Activated CD4-positive, alpha-beta T cell treated with anti-CD3 and anti-CD28 coated beads, Interleukin-10, Interleukin-2, amounts not matched to agents 100 ng/mL and 50 ng/mL, durations not matched to agents 16 hours and 8 hours (primary cell): ENCODE measurements around the gene SLC19A1.

Source experiments
- DNase-seq: peaks from one replicate; pipeline ENCODE4 v3.0.0-alpha.2; 2020

Gene SLC19A1

DNA sequence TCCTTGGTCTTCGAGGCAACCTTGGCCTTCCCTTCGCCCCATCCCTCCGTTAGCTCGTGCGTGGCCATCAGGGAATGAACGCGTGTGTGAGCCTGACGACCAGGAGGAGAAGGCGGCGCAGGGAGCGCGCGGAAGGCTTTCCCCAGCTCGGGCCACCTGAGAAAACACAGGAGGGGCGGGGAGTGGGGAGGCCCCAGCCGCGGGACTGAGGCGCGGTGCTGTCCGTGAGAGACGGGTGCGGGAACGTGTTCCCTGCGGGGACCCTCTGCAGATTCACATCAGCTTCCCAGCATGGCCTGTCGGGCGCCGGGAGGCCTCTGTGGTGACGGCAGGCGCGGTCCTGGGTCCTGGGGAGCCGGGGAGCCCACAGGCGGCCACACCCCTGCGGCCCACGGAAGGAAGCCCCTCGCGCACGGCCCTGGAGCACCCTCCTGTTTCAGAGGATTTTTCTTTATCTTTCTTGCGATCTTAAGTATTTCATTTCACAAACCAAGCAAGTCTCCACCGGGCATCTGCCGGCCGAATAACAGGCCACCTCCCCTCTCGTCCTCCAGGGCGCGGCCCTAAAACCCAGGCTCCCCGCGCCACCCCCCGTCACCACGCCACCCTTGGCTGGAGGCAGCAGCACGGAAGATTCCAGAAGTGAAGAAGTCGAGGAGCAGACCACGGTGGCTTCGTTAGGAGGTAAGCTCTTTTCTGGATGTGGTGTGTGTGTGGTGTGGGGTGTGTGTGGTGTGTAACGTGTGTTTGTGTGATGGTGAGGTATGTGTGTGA lies 66.3 kb downstream of the SLC19A1 start:
- no peak for DNase-seq

DNA sequence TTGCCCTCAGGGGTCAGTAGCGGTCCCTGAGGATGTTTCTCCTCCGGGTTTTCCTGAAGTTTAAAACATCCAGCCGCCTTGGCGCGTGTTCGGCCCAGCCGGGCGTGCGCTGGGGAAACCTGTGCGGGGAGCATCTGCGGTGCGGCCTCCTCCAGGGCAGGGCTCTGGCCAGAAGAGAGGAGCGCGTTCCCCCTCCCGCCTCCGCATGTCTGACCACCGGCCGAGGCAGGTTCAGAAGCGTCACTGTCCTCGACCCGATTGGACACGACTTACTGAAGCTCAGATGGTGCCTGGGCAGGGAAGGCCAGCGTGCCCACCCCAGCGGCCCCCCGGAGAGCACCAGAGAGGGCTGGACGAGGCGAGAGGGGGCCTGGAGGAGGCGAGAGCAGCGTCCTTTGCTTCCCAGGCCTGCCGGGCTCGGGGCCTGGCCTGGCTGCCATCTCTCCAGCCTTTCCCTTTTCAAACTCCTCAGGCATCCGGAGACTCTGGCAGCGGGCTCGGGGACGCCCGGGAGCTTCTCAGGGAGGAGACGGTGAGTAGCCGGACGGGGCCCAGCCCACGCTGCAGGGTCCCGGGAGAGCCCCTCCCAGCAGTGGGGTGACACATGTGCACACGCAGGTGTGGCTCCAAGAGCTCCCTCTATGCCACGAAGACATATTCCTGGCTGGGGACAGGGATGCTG lies 67.1 kb downstream of the SLC19A1 start:
- no peak for DNase-seq

DNA sequence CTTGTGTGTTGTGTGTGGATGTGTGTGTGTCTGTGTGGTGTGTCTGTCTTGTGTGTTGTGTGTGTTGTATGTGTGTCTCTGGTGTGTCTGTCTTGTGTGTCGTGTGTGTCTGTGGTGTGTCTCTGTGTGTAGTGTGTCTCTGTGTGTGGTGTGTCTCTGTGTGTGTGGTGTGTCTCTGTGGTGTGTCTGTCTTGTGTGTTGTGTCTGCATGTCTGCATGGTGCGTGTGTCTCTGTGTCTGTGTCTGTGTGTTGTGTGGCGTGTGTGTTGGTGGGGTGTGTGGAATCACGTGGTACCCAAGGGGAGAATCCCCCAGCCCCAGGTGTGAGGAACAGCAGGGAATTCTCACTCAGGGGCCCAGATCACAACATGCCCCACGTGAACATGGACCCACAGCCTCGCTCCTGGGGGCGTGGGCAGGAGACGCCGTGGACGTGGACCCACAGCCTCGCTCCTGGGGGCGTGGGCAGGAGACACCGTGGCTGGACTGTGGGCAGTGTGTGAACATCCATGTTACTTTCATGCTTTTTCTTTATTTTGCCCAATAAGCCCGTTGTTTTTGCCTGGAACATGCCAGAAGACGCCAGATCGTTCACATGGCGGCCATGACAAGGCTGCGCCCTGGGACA lies 67.8 kb downstream of the SLC19A1 start:
- no peak for DNase-seq

DNA sequence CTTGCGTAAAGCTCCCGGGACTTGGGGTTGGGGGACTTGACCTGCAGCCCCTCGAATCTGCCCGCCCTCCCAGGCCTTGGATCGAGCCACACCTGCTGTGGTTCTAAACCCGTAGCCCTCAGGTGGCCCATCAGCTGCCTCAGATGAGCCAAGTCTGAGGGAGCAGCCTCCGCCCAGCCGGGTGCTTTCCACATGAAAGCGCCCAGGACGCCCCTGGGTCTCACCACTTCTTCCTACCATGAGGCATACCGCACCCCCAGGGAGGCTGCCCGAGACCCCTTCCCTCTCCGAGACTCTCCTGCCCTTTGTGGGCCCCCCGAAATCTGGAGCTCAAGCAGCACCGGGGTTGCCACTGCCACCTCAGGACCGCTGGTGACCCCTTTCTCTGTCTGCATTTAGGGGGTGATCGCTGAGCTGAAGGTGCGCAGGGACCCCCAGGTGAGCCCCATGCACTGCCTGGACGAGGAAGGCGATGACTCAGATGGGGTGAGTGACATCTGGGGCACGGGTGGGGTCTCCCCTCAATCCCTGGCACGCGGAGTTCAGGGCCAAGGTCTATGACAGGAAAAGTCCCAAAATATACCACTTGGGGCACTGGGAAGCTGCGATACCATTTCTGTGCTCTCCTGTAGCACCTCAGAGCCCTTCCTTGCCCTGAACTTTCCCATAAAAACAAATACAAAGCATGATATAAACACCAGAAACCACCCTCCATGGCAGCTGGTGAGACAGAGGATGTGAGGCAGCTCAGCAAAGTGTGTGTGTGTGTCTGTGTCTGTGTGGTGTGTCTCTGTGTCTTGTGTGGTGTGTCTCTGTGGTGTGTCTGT lies 68.5 kb downstream of the SLC19A1 start:
- no peak for DNase-seq

DNA sequence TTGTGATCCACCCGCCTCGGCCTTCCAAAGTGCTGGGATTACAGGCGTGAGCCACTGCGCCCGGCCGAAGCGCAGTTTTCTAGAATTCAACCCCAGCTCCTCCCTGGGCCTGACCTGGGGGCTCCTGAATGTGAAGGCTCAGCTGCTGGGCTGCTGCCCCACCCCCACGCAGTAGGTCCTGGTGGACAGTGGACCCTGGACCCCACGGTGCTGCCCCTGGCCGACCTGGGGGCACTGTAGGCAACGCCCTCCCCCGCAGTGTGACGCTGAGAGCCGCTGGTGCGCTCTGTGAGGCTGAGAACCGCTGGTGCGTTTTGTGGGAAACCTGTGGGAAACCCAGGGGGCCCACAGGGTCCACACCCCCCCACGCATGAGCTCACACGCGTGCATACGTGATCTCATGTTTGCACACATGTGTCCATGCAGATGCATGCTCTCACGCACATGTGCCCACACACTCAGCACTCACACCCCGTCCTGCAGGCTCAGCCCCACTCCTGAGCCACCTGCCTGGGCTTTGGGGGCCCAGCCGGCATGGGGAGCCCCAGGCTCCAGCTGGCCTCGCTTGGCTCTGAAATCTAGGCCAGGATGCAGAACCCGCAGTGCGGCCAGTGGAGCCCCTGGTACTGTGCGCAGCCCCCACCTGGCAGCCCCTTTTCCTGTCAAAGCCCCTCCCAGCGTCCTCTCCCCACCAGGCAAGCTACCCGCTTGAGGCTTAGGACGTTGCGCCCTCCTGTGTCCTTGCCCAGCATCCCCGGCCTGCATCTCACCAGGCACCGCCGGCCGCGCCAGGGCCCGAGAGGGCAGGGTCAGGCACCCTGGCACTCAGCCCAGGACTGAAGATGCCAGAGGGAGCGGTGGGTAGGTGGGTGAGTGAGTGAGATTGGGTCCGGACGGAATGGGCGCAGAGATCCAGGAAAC lies 69.5 kb downstream of the SLC19A1 start:
- no peak for DNase-seq

DNA sequence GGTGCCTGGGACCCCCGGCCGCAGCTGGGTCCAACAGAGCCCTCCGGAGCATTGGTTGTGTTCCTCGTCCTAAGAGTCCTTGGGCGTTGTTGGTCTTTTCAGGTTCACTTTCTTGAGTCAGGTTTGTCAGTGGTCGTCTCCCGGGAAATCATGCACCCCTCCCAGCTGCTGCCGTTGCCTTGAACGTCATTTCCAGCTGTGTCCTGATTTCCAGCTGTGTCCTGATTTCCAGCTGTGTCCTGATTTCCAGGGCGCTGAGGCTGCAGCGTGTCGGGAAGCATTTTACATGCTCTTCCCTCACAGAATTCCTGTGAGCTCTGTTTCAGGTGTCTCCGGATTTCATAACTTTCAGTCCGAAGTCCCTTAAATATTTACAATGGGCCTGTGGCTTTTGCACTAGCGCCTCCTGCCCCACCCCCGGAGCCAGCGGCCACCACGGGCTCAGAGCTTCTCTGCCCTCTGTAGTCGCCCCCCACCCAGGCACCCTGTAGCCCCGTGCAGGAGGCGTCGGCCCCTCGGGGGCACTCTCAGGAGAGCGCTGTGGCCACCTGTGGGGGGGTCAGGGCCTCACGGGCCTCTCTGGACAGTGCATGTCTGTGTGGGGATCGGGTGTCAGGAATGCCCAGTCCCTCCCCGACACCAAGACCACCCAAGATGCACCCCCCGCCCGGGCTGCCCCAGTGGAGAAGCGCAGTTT lies 70.6 kb downstream of the SLC19A1 start:
- no peak for DNase-seq

DNA sequence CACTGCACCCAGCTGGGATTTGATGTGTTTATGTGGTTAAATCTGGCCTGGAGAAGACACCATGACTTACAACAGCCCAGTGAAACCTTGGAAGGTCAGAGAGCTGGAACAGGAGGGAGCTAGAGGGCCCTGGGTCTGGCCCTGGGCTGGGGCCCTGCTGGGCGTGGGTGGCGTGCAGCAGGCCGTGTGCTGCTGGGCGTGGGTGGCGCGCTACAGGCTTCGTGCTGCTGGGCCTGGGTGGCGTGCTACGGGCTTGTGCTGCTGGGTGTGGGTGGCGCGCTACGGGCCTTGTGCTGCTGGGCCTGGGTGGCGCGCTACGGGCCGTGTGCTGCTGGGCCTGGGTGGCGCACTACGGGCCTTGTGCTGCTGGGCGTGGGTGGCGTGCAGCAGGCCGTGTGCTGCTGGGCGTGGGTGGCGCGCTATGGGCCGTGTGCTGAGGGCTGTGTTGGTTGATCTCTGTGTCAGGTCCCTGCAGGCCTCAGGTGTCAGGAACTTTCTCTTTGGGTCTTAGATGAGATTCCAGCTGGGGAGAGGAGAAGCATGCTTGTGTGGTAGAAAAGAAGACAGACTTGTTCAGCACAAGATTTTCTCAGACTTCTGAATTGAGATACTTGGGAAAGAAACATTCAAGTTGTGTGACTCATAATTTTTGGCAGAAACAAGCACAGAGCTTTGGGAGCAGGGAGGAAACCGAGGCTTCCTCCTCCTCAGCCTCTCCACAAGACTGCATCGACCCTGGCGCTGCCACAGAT lies 71.3 kb downstream of the SLC19A1 start:
- peak; percentile 32 for DNase-seq

DNA sequence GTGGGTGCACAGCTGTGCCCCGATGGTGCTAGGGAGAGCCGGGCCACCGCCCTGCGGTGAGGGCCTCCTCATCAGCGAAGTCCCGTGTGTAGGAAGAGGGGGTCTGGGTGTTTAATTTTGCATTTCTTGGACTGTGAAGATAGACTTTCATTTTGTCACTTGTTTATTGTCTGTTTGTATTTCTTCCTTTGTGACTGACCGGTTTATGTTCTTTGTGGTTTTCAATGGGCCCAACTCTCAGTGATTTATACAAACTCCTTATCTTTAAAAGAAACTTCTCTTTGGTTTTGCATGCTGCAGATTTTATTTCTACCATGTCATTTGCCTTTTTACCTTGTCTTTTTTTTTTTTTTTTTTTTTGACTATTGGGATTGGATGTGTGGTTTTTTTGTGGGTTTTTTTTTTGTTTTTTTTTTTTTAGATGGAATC lies 72.1 kb downstream of the SLC19A1 start:
- DNase-seq = no peak

DNA sequence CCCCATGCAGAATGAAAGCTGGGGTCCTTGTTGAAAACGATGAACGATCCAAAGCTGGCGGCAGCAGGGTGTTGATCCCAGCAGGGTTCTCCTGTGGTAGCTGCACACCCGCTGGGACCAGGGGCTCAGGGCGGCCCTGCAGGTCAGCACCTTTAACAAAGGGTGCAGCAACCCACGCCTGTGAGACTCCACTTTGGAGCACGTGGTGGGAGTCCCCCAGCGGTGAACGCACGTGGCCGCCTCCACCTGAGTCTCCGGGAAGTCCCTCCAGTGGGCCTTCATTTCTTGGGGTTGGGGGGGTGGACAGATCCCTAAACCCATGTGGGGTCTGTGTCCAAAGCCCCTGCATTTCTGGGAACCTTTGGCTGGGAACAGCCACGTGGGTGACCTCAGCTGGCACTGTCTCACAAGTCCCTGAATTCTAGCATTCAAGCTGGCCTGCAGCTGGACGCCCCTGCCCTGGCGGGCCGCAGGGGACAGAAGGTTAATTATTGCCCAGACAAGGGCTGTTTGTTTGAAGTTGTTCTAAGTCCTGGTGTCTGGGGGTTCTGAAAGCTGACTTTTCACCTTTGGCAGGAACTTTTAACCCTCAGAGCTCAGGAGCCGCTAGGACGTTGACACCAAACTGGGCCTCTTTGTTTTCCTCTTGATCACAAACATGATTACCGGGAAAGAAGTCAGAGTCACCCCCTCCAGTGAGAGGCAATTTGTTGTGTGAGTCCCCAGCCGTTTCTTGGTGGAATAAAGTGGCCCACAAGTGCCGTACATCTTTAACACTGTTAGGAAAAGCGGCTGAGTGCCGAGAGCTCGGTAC lies 72.8 kb downstream of the SLC19A1 start:
- DNase-seq = no peak

DNA sequence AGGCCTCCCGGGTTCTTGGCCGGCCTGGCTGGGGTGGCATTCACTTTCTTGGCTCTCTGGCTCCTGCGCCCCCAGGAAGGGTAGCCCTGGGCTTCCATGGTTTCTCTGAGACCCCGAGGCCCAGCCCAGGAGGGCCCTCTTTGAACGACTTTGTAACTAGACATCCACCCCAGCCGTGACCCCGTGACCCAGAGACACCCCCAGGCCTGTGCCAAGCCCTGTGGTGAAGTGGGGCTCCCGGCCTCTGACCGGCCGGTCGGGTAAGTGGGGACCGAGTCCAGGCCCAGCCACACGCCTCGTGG lies 73.3 kb downstream of the SLC19A1 start:
- DNase-seq = no peak

DNA sequence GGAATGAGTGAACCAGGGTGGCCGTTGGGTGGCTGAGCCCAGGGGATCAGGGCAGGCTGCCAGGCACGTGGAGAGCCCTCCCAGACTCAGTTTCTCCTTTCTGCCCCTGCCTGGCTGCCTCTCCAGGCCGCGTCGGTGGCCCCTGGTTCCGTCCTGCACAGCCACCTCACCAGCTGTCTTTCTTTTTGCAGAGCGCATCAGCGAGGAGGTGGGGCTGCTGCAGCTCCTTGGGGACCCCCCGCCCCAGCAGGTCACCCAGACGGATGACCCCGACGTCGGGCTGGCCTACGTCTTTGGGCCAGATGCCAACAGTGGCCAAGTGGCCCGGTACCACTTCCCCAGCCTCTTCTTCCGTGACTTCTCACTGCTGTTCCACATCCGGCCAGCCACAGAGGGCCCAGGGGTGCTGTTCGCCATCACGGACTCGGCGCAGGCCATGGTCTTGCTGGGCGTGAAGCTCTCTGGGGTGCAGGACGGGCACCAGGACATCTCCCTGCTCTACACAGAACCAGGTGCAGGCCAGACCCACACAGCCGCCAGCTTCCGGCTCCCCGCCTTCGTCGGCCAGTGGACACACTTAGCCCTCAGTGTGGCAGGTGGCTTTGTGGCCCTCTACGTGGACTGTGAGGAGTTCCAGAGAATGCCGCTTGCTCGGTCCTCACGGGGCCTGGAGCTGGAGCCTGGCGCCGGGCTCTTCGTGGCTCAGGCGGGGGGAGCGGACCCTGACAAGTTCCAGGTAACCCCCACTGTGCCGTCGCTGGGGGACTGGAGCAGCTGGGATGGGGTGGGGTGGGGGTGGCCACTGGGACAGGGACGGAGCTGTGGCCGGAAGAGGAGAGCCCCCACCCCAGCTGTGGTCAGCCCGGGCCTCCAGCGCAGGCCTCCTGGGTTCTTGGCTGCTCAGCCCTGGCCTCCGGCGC lies 73.9 kb downstream of the SLC19A1 start:
- DNase-seq = no peak

DNA sequence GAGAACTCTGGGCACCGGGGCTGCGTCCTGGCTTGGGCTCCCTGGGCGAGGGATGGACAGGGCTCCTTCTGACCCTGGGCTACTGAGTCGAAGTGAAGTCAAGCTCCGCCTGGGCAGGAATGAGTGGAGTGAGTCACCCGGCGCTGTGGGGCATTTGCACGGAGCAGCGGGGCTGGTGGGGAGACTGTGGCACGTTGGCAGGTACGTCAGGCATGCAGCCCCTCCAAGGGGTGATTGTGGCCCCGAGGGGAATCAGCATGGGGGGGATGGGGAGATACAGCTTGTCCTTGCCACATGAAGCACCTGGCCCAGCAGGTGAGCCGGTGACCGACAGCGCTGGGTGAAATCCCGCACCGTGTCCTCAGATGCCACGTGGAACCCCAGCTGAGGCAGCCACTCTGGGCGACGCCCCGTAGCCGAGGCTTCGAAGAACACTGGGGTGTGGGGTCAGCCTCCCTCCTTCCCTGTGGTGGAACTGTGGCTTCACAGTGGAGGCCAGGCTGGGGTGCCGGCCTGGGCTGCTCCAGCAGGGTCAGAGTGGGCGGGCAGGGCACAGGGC lies 74.9 kb downstream of the SLC19A1 start:
- DNase-seq = no peak

DNA sequence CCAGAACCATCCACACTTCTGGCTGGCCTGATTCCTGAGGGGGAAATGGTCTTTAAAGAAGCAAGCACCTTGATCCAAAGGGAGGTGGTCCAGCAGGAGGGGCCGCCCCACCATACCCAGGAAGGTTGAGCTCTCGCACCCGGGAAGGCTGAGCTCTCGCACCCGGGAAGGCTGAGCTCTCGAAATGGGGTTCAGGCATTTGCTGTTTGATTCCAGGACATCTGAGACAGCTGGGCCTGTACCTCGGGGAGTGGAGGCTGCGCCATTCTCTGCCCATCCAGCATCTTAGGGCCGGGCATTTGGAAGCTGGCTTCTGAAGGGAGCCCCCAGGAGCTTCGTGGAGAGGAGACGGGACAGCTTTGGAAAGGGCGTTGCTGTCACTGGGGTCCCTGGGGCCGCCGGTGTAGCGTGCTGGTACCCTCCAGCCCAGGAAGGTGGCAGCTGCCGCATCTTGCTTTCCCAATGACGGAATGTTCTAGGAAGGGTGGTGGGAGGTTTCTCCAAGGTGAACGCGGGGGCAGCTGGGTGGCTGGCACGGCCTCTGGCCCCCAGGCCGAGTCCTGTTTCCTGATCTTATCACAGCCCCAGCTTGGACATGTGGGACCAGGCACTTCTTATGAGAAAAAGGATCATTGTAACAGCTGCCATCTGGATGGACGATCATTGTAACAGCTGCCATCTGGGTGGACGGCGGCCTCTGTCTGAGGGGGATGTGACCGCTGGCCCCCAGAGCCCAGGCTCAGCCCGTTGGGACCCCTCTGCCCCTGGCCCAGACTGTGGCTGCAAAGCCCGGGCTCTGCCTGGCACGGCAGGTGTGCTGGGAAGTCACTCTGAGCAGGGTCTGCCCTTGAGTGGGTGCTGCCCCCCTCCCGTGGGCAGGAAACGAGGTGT lies 75.7 kb downstream of the SLC19A1 start:
- DNase-seq = no peak

DNA sequence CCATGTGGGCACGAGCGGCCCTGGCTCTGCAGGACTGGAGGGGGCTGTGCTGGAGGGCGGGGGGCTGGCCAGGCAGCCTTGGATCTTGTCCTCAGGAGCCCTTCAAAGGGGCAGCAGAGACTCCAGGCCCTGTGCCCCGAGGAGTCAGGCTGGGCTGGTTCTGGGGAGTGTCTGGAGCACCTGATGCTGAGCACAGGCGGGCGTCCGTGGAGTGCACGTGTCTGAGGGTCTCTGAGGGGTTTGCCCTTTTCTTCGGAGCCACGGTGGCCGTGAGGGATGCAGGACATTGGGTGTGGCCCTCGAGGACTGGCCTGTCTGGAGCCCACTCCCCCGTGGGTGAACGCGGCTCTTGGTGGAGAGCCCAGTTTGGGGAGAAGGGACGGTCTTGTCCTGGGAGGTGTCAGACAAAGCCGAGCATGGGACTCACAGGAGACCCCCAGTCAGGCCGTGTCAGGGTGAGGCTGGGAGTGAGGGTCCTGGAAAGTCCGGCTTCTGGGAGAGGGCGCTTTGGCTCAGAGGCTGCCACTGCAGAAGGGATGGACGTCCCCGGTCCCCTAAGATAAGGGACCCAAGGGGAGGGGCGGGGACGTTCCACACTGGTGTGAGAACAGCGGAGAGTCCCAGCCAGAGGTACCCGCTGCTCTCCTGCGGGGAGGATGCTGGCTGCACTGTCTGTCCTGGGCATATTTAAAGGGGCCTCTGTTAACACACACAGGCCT lies 76.5 kb downstream of the SLC19A1 start:
- no peak for DNase-seq

DNA sequence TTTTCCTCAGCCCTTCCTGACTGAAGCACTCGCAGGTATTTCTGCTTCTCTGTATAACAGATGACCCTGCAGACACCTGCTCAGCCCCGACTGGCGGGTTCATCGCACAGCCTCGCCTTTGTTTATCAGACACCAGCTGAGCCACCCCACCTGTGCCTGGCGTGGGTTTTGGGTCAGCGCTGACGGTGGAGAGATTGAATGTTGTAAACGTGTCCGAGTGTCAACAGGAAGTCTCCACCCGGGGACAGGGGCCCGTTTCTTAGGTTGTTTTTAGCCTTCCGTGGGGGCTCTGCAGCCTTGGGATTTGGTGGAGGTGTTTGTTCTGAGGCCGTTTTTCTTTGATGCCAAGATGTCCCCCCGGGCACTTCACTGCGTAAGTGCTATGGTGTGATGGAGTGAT lies 77.1 kb downstream of the SLC19A1 start:
- no peak for DNase-seq

DNA sequence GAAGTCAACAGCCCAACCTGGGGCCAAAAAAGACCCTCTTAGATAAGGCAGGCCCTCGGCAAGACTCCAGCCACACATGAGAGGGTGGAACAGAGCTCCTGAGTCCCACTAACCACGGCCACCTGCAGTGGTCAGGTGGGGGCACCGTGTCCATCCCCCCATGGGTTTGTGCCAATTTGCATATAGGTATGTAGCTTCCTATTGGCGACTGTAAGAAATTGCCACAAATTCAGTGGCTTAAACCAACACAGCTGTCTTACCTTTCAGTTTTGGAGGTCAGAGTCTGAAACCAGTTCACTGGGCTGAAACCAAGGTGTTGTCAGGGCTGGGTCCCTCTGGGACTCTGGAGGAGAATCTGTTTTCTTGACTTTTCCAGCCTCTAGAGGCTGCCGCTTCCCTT lies 77.9 kb downstream of the SLC19A1 start:
- DNase-seq = no peak

DNA sequence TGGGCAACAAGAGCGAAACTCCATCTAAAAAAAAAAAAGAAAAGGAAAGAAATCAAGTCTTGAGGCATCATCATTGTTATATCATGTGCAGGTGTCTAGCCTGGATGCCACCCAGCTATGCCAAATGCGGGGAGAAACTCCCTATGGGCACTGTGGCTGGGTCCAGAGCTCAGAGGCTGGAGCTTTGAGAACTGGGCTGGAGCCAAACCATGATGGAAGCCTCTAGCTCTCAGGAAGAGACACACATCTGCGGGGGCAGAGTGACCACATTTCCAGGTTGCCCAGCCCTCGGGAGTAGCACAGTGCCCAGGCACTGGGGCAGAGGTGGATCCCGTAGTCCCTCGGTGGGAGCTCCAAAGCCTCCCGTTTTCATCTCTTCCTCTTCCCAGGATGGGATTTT lies 78.4 kb downstream of the SLC19A1 start:
- no peak for DNase-seq
